ENCODE data around the gene PCK2.
"Not testable (repeated sequence)": the region's sequence is repeated elsewhere in the genome, so short reads cannot be mapped to it uniquely, and the experiment has no call there.

The PCK2 gene

DNA sequence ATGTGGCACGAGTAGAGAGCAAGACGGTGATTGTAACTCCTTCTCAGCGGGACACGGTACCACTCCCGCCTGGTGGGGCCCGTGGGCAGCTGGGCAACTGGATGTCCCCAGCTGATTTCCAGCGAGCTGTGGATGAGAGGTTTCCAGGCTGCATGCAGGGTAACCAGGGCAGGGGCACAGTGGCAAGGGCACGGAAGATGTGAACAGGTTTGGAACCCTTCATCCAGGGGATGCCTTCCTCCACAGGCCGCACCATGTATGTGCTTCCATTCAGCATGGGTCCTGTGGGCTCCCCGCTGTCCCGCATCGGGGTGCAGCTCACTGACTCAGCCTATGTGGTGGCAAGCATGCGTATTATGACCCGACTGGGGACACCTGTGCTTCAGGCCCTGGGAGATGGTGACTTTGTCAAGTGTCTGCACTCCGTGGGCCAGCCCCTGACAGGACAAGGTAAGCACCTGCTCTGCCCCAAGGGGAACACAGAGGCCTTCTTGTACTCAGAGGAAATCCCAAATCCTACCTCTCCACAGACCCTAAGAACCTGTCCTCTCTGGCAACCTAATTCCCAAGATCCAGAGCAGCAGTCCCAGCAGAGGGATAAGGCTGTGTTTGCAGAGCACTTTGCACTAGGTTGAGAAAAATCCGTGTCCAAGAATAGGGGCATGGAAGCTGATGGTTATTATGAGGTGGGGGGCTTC lies 4.3 kb downstream of the PCK2 start:
- DNase-seq, result no peak

DNA sequence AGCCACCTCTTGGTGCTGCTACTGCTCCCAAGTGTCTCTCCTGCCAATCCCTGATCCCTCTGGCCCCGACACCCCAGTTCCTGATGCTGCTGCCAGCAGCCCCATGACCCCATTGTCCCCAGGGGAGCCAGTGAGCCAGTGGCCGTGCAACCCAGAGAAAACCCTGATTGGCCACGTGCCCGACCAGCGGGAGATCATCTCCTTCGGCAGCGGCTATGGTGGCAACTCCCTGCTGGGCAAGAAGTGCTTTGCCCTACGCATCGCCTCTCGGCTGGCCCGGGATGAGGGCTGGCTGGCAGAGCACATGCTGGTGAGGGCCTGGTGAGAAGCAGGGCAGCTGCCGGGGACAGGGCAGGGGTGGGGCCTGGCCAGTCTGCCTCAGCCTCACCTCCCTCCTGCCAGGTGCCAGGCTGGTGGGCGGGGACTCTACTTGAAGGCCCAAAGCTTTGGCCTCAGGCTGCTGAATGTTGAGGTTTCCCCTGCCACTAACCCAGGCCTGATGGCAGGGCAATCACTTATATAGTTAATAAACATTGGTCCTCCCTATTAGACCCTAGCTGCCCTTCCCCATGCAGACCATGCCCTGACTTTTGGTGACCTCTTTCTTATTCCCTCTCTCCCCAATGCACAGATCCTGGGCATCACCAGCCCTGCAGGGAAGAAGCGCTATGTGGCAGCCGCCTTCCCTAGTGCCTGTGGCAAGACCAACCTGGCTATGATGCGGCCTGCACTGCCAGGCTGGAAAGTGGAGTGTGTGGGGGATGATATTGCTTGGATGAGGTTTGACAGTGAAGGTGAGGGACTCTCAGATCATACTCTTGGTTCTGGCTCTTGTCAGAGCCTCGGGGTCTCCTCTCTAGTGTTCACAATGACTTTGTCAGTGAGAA lies 5.1 kb downstream of the PCK2 start:
- no peak for DNase-seq

DNA sequence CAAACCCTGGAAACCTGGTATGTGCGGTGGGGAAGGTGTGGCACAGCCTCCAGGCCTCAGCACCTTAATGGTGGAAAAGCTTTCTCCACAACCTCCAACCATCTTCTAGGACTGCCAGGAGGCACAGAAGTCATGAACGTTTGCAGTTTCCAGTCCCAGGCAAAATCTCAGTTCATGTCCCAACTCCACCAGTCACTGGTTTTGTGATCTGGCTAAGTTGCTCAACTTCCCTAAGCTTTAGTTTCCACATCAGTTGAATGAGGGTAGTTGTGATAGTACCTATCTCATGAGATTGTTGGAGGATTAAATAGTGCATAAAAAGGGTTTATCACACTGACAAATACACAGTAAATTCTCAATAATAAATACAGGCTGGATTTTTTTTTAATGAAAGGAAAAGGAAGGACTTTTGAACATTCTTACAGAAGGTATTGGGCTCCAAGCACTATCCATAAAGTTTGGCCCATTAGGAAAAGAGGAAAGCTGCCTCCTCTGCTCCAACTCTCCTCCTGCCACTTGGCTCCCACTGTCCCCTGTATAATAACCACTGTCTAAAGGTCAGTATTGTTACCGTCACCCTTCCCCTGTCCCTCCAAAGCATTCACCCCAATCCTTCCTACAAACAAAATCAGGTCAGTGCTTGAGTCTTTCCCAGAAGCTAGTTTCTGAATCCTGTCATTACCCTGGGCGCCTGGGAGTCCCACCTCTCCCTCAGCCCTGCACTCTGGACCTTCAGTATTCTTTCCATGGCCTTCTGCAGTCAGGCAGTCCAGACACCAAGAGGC lies 6.3 kb downstream of the PCK2 start:
- no peak for DNase-seq

DNA sequence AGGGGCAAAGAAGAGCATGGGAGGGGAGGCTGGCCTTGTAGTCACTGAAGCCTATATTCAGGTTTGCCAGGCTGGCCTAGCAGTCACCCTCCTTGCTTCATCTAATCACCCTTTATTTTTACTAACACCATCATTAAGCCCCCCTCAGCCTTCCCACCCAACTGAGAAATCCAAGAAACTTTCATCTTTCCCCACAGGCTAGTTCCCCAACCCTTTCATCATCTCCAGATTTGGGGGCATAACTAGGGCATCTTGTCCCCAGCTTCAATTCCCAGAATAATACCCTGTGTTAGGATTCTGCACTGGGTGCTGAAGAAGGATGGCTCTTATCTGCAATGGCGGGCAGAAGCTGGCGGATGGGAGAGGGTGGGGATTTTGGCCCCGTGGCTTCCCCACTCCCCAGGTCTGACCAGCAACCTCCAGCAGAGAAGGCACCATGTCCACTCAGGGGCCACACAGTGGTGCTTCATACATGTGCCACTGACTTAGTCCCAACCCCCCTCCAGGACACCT lies 6.9 kb downstream of the PCK2 start:
- DNase-seq, result no peak

DNA sequence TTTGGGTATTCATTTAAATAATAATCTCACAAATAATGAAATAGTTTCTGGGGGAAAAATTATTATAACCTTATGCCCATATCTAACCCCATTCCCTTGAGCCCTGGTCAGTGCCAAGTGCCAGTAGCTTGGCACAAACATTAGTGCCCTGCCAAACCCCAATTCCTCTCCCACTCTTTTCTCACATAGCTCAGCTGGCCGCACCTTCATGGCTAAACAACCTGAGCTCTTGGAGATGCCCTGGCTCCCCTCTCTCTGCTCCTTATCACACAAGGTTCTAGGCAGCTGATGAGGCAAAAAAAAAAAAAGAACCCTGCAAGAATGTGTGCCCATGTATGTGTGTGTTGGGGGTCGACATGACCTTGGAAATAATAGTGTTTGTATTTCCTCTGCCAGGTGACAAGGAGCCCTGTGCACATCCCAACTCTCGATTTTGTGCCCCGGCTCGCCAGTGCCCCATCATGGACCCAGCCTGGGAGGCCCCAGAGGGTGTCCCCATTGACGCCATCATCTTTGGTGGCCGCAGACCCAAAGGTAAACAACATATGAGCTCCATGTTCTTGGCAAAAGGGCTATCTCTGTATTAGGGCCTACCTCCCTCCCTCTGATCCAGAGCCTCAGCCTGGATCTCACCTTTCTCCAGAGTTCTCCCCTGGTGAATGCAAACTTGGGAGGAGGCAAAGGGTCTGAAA lies 8.4 kb downstream of the PCK2 start:
- DNase-seq, result no peak

DNA sequence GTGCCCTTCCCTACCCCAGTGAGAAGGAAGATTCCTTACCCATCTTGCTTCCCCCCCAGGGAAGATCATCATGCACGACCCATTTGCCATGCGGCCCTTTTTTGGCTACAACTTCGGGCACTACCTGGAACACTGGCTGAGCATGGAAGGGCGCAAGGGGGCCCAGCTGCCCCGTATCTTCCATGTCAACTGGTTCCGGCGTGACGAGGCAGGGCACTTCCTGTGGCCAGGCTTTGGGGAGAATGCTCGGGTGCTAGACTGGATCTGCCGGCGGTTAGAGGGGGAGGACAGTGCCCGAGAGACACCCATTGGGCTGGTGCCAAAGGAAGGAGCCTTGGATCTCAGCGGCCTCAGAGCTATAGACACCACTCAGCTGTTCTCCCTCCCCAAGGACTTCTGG lies 9.3 kb downstream of the PCK2 start:
- no peak for DNase-seq

GRCh38 chr14:24105609-24106239 lies 11.6 kb downstream of the PCK2 start:
- DNase-seq, result not testable (repeated sequence)

DNA sequence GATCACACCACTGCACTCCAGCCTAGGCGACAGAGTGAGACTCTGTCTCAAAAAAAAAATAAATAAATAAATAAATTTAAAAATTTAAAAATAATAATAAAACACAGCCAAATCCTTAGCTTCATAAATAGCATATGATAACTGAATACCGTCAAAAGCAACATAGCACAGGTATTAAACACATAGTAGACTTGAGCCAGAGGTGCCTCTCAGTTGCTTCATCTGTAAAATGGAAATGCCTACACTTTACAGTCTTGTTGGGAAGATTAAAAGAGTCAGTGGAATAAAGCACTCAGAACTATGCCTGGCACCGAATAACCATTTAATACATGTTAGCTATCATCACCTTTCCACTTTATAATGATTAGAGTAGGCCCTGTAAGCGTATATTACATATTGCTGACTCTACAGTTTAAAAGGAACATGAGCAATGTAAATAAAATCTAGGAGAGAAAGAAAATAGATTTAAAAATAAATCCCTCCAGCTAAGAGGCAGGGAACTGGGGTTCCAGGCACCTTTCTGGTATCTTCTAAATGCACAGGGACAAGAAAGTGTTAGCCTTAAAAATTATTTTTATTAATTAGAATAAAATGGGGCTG lies 12.7 kb downstream of the PCK2 start:
- DNase-seq, result no peak

- no peak for DNase-seq
Observed at GRCh38 chr14:24108336-24108874, 14.3 kb downstream of the PCK2 start.

DNA sequence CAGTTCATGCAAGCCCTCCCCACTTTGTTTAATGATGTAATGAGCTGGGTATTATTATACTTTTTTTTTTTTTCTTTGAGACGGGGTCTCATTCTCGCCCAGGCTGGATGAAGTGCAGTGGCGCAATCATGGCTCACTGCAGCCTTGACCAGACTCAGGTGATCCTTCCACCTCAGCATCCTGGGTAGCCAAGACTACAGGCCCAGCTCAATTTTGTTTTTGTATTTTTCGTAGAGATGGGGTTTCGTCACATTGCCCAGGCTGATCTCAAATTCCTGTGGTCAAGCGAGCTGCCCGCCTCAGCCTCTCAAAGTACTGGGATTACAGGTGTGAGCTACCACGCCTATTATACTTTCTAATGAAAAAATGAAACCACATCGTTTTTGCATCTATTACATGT lies 15.9 kb downstream of the PCK2 start:
- DNase-seq, result no peak

DNA sequence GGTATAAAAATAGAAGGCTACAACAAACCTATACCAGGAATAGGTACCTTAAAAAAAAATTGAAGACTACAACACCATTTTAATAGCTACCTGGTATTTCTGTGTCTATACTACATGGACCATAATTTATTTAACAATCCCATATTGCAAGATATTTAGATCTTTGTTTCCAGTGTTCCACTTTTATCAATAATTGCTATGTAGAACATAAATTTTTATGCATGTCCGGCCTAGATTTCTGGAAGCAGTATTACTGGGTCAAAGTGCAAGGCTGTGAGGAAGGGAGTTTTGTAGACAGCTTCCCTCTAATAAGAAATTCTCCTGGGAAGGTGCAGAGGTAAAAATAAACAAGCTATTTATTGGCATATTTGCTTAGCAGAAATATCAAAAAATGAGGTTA lies 16.4 kb downstream of the PCK2 start:
- no peak for DNase-seq

DNA sequence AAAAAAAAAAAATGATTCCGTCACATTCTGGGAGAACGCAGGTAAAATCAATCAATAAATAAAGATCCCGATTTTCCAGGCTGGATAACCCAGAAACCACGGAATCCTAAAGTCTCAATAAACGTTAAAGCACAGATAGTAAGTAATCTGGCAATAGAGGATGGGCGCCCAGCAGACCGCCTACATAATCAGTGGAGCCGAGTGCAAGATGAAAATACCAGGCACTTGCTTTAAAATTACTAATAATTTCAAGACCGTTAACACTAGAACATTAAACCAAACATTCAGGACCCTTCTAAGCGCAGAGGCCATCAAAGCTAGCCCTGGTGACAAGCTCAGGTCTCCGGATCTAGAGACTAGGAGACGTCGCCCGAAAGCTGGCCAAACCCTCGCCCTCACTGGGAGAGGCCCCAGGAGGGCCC lies 19.3 kb downstream of the PCK2 start:
- DNase-seq, result no peak

DNA sequence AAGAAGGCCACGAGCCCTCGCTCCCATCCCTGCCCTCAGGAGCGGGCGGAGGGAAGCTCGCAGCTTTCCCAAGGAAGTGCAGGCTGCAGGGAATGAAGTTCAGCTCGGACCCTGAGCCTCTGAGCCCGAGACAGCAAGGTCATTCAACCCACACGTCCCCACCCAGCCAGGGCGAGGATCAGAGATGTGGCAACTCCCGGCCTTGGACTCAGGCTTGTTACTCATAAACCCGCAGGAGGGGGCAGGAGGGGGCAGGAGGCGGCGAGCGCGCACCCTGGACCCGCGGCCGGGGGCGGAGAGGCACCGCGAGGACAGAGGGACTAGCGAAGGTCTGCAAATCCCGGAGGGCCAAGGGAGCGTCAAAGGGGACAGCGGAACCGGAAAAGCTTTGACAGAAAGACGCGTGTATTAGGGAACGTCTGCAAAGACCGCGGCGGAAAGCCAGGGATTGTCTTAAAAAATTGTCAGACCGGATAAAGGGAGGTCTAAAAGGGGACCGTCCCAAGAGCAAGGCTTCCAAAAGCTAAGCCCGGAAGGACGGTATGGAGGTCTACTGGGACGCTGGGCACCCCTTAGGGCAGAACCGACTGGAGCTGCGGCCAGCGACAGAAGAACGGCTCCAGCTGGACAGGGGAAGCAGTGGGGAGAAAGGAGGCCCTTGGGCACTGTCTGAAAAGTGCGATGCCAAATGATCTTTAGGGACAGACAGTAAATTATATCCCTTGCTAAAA lies 19.9 kb downstream of the PCK2 start:
- peak; percentile 92 for DNase-seq

- peak; percentile 99 for DNase-seq
Observed at GRCh38 chr14:24114532-24115421, 20.7 kb downstream of the PCK2 start, which contains the start of the genes DCAF11 and NRL. Gene DCAF11 (plus strand): TSS chr14:24114777. CDS start chr14:24115595, 818 bp downstream. Gene NRL (minus strand): TSS chr14:24114949. CDS start chr14:24082848, 32,101 bp downstream.

- DNase-seq, result no peak
Observed at GRCh38 chr14:24115422-24116127, 21.5 kb downstream of the PCK2 start.

DNA sequence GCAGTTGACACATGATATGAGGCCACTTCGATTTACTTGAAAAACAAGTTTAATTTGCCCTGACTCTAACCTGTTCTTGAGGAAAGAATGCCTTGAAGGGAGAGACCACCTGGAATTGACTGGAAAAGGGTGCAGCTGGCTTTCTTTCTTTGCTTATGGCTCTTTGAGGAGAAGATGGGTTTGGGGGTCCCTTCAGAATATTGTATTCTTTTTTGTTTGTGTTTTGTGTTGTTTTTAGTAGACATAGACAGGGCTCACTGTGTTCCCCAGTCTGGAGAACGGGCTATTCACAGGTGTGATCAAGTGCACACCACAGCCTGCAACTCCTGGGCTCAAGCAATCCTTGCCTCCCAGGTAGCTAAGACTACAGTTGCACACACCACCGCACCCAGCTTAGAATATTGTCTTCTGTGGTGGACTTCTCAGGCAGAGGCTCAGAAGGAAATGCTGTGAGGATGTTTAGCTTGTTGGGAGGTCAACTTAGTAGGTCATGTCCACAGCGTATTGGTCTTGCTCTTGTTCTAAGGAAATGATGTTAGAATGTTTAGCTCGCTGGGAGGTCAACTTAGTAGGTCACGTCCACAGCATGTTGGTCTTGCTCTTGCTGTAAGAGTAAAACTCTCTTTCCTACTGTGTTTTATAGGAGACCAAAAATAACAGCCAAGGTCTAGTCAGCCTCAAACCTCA lies 22.2 kb downstream of the PCK2 start:
- DNase-seq, result no peak

GRCh38 chr14:24117179-24117578 lies 23.1 kb downstream of the PCK2 start:
- DNase-seq, result no peak

DNA sequence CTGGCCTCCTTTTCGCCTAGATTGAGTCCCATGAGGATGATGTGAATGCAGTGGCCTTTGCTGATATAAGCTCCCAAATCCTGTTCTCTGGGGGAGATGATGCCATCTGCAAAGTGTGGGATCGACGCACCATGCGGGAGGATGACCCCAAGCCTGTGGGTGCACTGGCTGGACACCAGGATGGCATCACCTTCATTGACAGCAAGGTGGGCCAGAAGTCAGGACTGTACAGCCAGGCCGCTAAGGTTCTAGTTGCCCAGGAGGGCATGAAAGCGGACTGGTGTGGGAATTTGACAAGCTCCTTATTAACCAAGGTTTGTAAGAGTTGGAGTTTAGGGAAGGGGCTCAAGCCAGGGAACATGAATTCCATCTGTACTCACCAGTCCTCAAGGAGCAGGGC lies 25.6 kb downstream of the PCK2 start:
- no peak for DNase-seq
